GM12864 (cell line): ENCODE results near the gene DR1.

Source experiments
- DNase-seq: peaks from one replicate; pipeline ENCODE4 v3.0.0-alpha.2; 2011; ENCODE audit warnings: low read depth
- H3K4me3 ChIP-seq: 2 replicates; pipeline ENCODE4 v1.5.1; 2011; ENCODE audit warnings: mild to moderate bottlenecking, low read depth, low read length, control low read depth
- CTCF ChIP-seq: IDR thresholded peaks from 2 replicates; pipeline ENCODE4 v1.5.1; 2011; ENCODE audit warnings: low read depth, mild to moderate bottlenecking, moderate library complexity, low read length, control low read depth, inconsistent platforms; ENCODE audit errors: missing control alignments

The DR1 gene

GRCh38 chr1:93345633-93346420 lies at the start of gene DR1:
TSS of gene DR1 (plus strand) at chr1:93345907. CDS start at chr1:93346646, 739 bp downstream.
- DNase-seq: peak; percentile 68
- TF ChIP-seq CTCF: no peak
- peak within 1 kb of the TSS; percentile 85 for H3K4me3 ChIP-seq

- H3K4me3 ChIP-seq: no peak overlapping the region
- no peak for TF ChIP-seq CTCF
- DNase-seq: no peak
These were observed 49.1 kb upstream of the DR1 start for GRCh38 chr1:93296555-93297154.

- DNase-seq: no peak
- TF ChIP-seq CTCF: no peak
These were observed 44.6 kb upstream of the DR1 start for GRCh38 chr1:93301131-93301530.

GRCh38 chr1:93302078-93302477 lies 43.6 kb upstream of the DR1 start:
- H3K4me3 ChIP-seq: no peak overlapping the region
- no peak for DNase-seq
- no peak for TF ChIP-seq CTCF

More at GRCh38 chr1:93301131-93301530, 44.6 kb upstream of the DR1 start:
- no peak overlapping the region for H3K4me3 ChIP-seq

- DNase-seq: peak; percentile 21
- peak; percentile 69 for TF ChIP-seq CTCF
- no peak overlapping the region for H3K4me3 ChIP-seq
These were observed 41.0 kb upstream of the DR1 start for GRCh38 chr1:93304716-93305138.

GRCh38 chr1:93306920-93307319 lies 38.8 kb upstream of the DR1 start:
- no peak for TF ChIP-seq CTCF
- no peak overlapping the region for H3K4me3 ChIP-seq
- no peak for DNase-seq

GRCh38 chr1:93313026-93313425 lies 32.7 kb upstream of the DR1 start:
- no peak overlapping the region for H3K4me3 ChIP-seq
- TF ChIP-seq CTCF: no peak
- DNase-seq: no peak
